H9 (cell line): Measurements from ENCODE around the gene TUBB8. TPM values are rescaled to one million over a fixed set of nuclear protein-coding genes. Genes with fewer than 3 reads are reported as not detected.

Experiments used
- DNase-seq: peaks from one replicate; pipeline ENCODE4 v3.0.0-alpha.2; 2017
- H2AFZ ChIP-seq: one replicate; pipeline ENCODE4 v1.6.1; 2013; ENCODE audit warnings: mild to moderate bottlenecking, low read length, control low read depth, moderate library complexity
- H2AK5ac ChIP-seq: 2 replicates; pipeline ENCODE4 v1.6.1; 2013; ENCODE audit warnings: low read length, control low read depth, mixed read lengths; ENCODE audit not compliant: insufficient read length
- H2BK120ac ChIP-seq: one replicate; pipeline ENCODE4 v1.6.1; 2013; ENCODE audit warnings: low read depth, mild to moderate bottlenecking, low read length, control low read depth, inconsistent platforms; ENCODE audit not compliant: poor library complexity, severe bottlenecking
- H2BK12ac ChIP-seq: 2 replicates; pipeline ENCODE4 v1.6.1; 2013; ENCODE audit warnings: low read length, control low read depth, mixed read lengths, low read depth; ENCODE audit not compliant: insufficient read length
- H2BK15ac ChIP-seq: 2 replicates; pipeline ENCODE4 v1.6.1; 2013; ENCODE audit warnings: low read depth, low read length, control low read depth
- H2BK20ac ChIP-seq: one replicate; pipeline ENCODE4 v1.6.1; 2013; ENCODE audit warnings: low read depth, mild to moderate bottlenecking, low read length, control low read depth, inconsistent platforms; ENCODE audit not compliant: poor library complexity, severe bottlenecking
- H2BK5ac ChIP-seq: 2 replicates; pipeline ENCODE4 v1.6.1; 2013; ENCODE audit warnings: low read length, control low read depth, mixed read lengths; ENCODE audit not compliant: insufficient read length
- H3K14ac ChIP-seq: 2 replicates; pipeline ENCODE4 v1.6.1; 2013; ENCODE audit warnings: low read length, control low read depth; ENCODE audit not compliant: insufficient read depth
- H3K18ac ChIP-seq: 2 replicates; pipeline ENCODE4 v1.6.1; 2013; ENCODE audit warnings: low read depth, mild to moderate bottlenecking, mixed read lengths, low read length, control low read depth; ENCODE audit not compliant: insufficient read length
- H3K23ac ChIP-seq: 2 replicates; pipeline ENCODE4 v1.6.1; 2013; ENCODE audit warnings: low read length, control low read depth, mixed read lengths, low read depth; ENCODE audit not compliant: insufficient read length
- H3K23me2 ChIP-seq: 2 replicates; pipeline ENCODE4 v1.6.1; 2013; ENCODE audit warnings: low read depth, mild to moderate bottlenecking, mixed read lengths, low read length, control low read depth; ENCODE audit not compliant: insufficient read length, poor library complexity, severe bottlenecking
- H3K27ac ChIP-seq: 2 replicates; pipeline ENCODE4 v1.5.1; 2013; ENCODE audit warnings: low read length, control low read depth, mixed read lengths, low read depth; ENCODE audit not compliant: insufficient read length
- H3K27me3 ChIP-seq: 2 replicates; pipeline ENCODE4 v1.6.1; 2013; ENCODE audit warnings: low read length, control low read depth, inconsistent platforms; ENCODE audit not compliant: insufficient read depth
- H3K4ac ChIP-seq: 2 replicates; pipeline ENCODE4 v1.6.1; 2013; ENCODE audit warnings: low read depth, mild to moderate bottlenecking, control low read depth, inconsistent platforms, low read length, moderate library complexity
- H3K4me1 ChIP-seq: 2 replicates; pipeline ENCODE4 v1.6.1; 2013; ENCODE audit warnings: low read length, control low read depth, inconsistent platforms; ENCODE audit not compliant: insufficient read depth
- H3K4me2 ChIP-seq: 2 replicates; pipeline ENCODE4 v1.6.1; 2013; ENCODE audit warnings: low read length, control low read depth, mixed read lengths; ENCODE audit not compliant: insufficient read length, insufficient read depth
- H3K56ac ChIP-seq: 2 replicates; pipeline ENCODE4 v1.6.1; 2013; ENCODE audit warnings: low read depth, mild to moderate bottlenecking, mixed read lengths, low read length, control low read depth; ENCODE audit not compliant: insufficient read length
- H3K79me1 ChIP-seq: 2 replicates; pipeline ENCODE4 v1.6.1; 2013; ENCODE audit warnings: low read depth, mild to moderate bottlenecking, moderate library complexity, low read length, control low read depth, inconsistent platforms; ENCODE audit not compliant: insufficient read depth, poor library complexity, severe bottlenecking
- H3K79me2 ChIP-seq: 2 replicates; pipeline ENCODE4 v1.6.1; 2013; ENCODE audit warnings: low read length, control low read depth, inconsistent platforms; ENCODE audit not compliant: insufficient read depth
- H3K9ac ChIP-seq: 2 replicates; pipeline ENCODE4 v1.6.1; 2013; ENCODE audit warnings: low read length, control low read depth, mixed read lengths; ENCODE audit not compliant: insufficient read length; ENCODE audit errors: extremely low read depth
- H3K9me3 ChIP-seq: one replicate; pipeline ENCODE4 v1.6.1; 2013; ENCODE audit warnings: low read depth, low read length, inconsistent platforms; ENCODE audit not compliant: control insufficient read depth
- H3T11ph ChIP-seq: one replicate; pipeline ENCODE4 v1.6.1; 2013; ENCODE audit warnings: mild to moderate bottlenecking, low read length, control low read depth, inconsistent platforms
- H4K20me1 ChIP-seq: one replicate; pipeline ENCODE4 v1.6.1; 2013; ENCODE audit not compliant: control insufficient read depth, insufficient read length, insufficient read depth
- H4K5ac ChIP-seq: 2 replicates; pipeline ENCODE4 v1.6.1; 2013; ENCODE audit warnings: low read depth, mild to moderate bottlenecking, mixed read lengths, low read length, control low read depth; ENCODE audit not compliant: insufficient read length
- H4K8ac ChIP-seq: replicated peaks from 2 replicates; pipeline ENCODE4 v1.6.1; 2013; ENCODE audit warnings: low read length, control low read depth, mixed read lengths, low read depth; ENCODE audit not compliant: insufficient read length
- H4K91ac ChIP-seq: 2 replicates; pipeline ENCODE4 v1.6.1; 2013; ENCODE audit warnings: low read depth, mild to moderate bottlenecking, moderate library complexity, mixed read lengths, low read length, control low read depth; ENCODE audit not compliant: insufficient read length
- H3K27ac Mint-ChIP-seq, 3 experiments: 2 replicates in 2 of 3; 3 replicates in 1 of 3; pipeline ENCODE4 v1.8.0; 2020 to 2021; ENCODE audit warnings: mixed read lengths in 3 of 3, mild to moderate bottlenecking in 1 of 3, moderate library complexity in 1 of 3
- H3K27me3 Mint-ChIP-seq: 2 replicates; pipeline ENCODE4 v1.8.0; 2021; ENCODE audit warnings: low read depth, mild to moderate bottlenecking, moderate library complexity, mixed read lengths
- H3K36me3 Mint-ChIP-seq, 3 experiments: 2 replicates in 2 of 3; 3 replicates in 1 of 3; pipeline ENCODE4 v1.8.0; 2020 to 2021; ENCODE audit warnings: low read depth in 3 of 3, mixed read lengths in 3 of 3; ENCODE audit not compliant: insufficient read depth in 1 of 3
- H3K4me1 Mint-ChIP-seq, 2 experiments: 2 replicates each; pipeline ENCODE4 v1.8.0; 2020; ENCODE audit warnings: mixed read lengths in 2 of 2
- H3K4me3 Mint-ChIP-seq, 2 experiments: 2 replicates in 1 of 2; 3 replicates in 1 of 2; pipeline ENCODE4 v1.8.0; 2020 to 2021; ENCODE audit warnings: mild to moderate bottlenecking in 2 of 2, mixed read lengths in 2 of 2, moderate library complexity in 1 of 2
- H3K9me3 Mint-ChIP-seq, 2 experiments: 2 replicates in 1 of 2; 3 replicates in 1 of 2; pipeline ENCODE4 v1.8.0; 2020; ENCODE audit warnings: mild to moderate bottlenecking in 2 of 2, mixed read lengths in 2 of 2, moderate library complexity in 1 of 2
- WGBS: extraction: QIAGEN DNeasy Blood & Tissue Kit; methylation state at CpG from one replicate; pipeline ENCODE4 v1.1.7; 2013; ENCODE audit warnings: missing lambda C conversion rate, low lambda C conversion rate, mixed read lengths; ENCODE audit not compliant: insufficient read length; ENCODE audit errors: extremely low coverage; 5-methylcytosine and 5-hydroxymethylcytosine counted together
- total RNA-seq: library from RNA; stranded (reverse); gene quantifications from 2 replicates; pipeline ENCODE4 v1.2.1, GENCODE V29; 2021
- TF ChIP-seq, protein P1 (sequence below): fragments of 200-600 bp; sonication (generic); conservative IDR thresholded peaks from 3 replicates; pipeline ENCODE4 v1.8.0; 2021; ENCODE audit warnings: antibody characterized with exemption, mild to moderate bottlenecking

TUBB8 gene
- total RNA-seq, 1 experiment from 2014 or later, result 0.22 TPM

DNA sequence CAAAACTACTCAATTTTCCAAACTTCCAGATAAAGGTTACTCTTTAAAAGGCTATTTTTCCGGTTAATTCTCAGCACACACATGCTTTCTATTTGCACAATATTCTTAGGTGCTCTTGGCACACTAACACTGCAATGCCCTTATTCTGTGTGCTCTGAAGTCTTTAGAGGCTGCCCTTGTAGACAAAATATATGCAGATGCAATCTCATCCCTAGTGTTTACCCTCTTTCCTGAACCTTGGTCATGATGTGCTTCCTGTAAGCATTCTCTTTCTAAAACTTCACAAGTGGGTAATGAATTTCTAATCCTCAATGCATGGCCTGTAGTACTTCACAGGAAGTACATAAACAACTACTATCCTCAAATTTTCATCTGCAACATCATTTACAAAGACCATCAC lies 41.1 kb upstream of the TUBB8 start:
- no peak overlapping the region for H4K91ac ChIP-seq
- H3K4ac ChIP-seq, result no peak overlapping the region
- no peak overlapping the region for H2BK12ac ChIP-seq
- H2AFZ ChIP-seq, result no peak overlapping the region
- H3K23me2 ChIP-seq, result no peaks in the 10 kb centered on the region
- peaks cover 6 to 58% of the 10 kb centered on the region in 2 experiments; a peak in 4 of 5 replicates for H3K9me3 Mint-ChIP-seq
- H3K27ac ChIP-seq, result no peak overlapping the region
- no peaks in the 10 kb centered on the region for H3K4me1 Mint-ChIP-seq
- H3K14ac ChIP-seq, result no peak overlapping the region
- no peak overlapping the region for H3K23ac ChIP-seq
- no peak overlapping the region for H2BK15ac ChIP-seq
- H3K9ac ChIP-seq, result no peak overlapping the region
- no peaks in the 10 kb centered on the region for H3K79me1 ChIP-seq
- H4K8ac ChIP-seq, result no peak overlapping the region
- no peaks in the 10 kb centered on the region for H3K27me3 ChIP-seq
- no peak overlapping the region for H2BK5ac ChIP-seq
- no peak overlapping the region for H3K4me2 ChIP-seq
- no peak overlapping the region for H3K4me3 Mint-ChIP-seq
- no peaks in the 10 kb centered on the region for H3K4me1 ChIP-seq
- no peak overlapping the region for H3K18ac ChIP-seq
- no peaks in the 10 kb centered on the region for H3K79me2 ChIP-seq
- H2BK20ac ChIP-seq, result no peak overlapping the region
- H4K5ac ChIP-seq, result no peak overlapping the region
- no peak overlapping the region for H3T11ph ChIP-seq
- no peak overlapping the region for H3K27ac Mint-ChIP-seq
- H3K9me3 ChIP-seq, result no peaks in the 10 kb centered on the region
- H3K56ac ChIP-seq, result no peak overlapping the region
- peaks cover 0 to 7% (median 6%) of the 10 kb centered on the region in 3 experiments; a peak in 3 of 7 replicates for H3K36me3 Mint-ChIP-seq
- no CpG with 5 or more reads among the region's 1 CpG for WGBS
- DNase-seq, result no peak
- no peak overlapping the region for H2BK120ac ChIP-seq
- TF ChIP-seq, protein P1, sequence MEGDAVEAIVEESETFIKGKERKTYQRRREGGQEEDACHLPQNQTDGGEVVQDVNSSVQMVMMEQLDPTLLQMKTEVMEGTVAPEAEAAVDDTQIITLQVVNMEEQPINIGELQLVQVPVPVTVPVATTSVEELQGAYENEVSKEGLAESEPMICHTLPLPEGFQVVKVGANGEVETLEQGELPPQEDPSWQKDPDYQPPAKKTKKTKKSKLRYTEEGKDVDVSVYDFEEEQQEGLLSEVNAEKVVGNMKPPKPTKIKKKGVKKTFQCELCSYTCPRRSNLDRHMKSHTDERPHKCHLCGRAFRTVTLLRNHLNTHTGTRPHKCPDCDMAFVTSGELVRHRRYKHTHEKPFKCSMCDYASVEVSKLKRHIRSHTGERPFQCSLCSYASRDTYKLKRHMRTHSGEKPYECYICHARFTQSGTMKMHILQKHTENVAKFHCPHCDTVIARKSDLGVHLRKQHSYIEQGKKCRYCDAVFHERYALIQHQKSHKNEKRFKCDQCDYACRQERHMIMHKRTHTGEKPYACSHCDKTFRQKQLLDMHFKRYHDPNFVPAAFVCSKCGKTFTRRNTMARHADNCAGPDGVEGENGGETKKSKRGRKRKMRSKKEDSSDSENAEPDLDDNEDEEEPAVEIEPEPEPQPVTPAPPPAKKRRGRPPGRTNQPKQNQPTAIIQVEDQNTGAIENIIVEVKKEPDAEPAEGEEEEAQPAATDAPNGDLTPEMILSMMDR, result no peak
- H2AK5ac ChIP-seq, result no peak overlapping the region
- H4K20me1 ChIP-seq, result no peaks in the 10 kb centered on the region
- H3K27me3 Mint-ChIP-seq, result no peaks in the 10 kb centered on the region; the same call in 1 of the 2 replicates
